Raji (cell line): Measurements from ENCODE around the gene KLK7.

Experiments
- POLR2A ChIP-seq: IDR thresholded peaks from 2 replicates; pipeline ENCODE4 v1.6.1; 2011; ENCODE audit warnings: low read depth, low read length, control low read depth; ENCODE audit not compliant: insufficient read depth

Gene KLK7

DNA sequence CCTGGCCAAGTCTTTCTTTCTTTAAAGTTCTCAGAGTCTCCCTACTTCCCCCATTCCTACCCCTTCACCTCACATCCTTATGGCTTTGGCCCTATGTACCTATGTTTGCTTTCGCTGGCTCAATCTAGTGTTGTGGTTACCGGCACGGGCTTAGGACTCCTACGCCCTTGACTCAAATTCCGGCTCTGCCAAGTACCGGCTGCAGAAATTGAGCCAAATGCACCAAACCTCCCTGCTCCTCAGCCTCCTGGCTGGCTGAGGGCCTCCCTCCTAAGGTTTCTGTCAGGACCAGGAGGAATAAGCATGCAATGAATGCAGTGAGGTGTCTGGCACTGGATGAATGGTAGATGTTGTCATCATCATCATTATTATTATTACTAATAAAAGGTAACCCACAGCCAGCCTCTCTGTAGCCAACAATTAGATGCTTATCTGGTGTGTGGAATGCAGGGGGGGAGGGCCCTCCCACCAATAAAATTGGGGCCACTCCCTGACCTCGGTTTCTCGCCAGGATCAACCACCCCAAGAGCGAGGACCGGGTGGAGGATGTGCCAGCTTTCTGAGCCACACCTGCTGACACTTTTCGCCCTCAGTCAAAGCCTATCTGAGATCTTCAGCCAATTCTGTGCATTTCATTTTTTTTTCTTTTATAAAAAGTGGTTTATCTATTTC lies 51.6 kb downstream of the KLK7 start:
- TF ChIP-seq POLR2A: no peak

- no peak for TF ChIP-seq POLR2A
Measured at GRCh38 chr19:50931023-50931422, 52.7 kb downstream of the KLK7 start.

DNA sequence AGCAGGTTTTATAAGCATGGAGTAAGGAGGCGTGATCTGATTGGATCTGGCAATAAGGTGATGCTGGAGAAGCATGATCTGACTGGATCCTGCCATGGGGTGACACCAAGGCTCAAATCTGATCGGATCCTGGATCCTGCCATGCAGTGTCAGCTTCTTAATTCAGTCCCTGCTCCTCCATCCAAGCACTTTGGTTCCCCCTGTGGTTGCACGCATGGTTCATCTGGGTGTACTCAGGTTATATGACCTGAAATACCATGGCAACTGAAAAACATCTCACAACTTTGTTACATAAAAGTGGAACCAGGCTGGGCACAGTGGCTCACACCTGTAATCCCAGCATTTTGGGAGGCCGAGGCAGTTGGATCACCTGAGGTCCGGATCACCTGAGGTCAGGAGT lies 54.9 kb downstream of the KLK7 start:
- no peak for TF ChIP-seq POLR2A
